HG02852 (cell line): ENCODE data around the gene SLC25A10.
"Not testable (repeated sequence)": the region's sequence is repeated elsewhere in the genome, so short reads cannot be mapped to it uniquely, and the experiment has no call there.

Source experiments
- ATAC-seq: cut with Tn5 transposase; IDR thresholded peaks from one replicate; pipeline ENCODE4 v1.9.1; 2021; ENCODE audit warnings: mild to moderate bottlenecking, moderate library complexity; ENCODE audit not compliant: unreplicated experiment

SLC25A10 gene, protein sequence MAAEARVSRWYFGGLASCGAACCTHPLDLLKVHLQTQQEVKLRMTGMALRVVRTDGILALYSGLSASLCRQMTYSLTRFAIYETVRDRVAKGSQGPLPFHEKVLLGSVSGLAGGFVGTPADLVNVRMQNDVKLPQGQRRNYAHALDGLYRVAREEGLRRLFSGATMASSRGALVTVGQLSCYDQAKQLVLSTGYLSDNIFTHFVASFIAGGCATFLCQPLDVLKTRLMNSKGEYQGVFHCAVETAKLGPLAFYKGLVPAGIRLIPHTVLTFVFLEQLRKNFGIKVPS

GRCh38 chr17:81711814-81712467, at the start of gene SLC25A10:
TSS of gene SLC25A10 (plus strand) at chr17:81712284. CDS start at chr17:81712427, 143 bp downstream.
- ATAC-seq = peak; percentile 65

DNA sequence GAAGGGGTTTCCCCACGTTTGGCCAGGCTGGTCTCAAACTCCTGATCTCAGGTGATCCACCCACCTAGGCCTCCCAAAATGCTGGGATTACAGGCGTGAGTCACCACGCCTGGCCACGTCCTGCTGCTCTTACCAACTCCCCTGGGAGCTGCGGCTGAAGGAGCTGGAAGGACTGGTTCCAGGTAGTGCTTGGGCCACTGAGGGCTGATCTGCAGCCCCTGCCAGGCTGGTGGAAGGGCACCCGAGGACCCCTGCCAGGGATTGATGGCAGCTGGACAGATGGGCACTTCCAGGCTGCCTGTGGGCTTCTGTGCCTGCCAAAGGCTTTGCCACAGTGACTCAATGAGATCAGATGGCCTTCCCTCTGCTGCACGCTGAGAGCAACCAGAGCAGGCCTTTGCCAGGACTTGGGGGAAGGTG, 48.0 kb upstream of the SLC25A10 start:
- no peak for ATAC-seq

- ATAC-seq = peak; percentile 8
These were observed 46.6 kb upstream of the SLC25A10 start for GRCh38 chr17:81665205-81666091.

DNA sequence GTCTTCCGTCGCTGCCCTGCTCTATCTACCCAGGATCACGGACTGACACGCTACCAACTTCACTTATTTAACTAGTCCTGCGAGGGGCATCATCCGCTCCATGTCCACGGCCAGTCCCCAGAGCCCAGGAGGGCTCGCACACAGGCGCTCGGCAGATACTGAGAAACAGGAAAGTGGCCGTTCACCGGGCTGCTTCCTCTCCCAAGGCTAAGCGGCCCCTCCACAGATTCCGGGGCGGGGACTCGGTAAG, 46.1 kb upstream of the SLC25A10 start:
- no peak for ATAC-seq

GRCh38 chr17:81666342-81667191, 45.5 kb upstream of the SLC25A10 start, which contains the start of the genes CCDC137 and OXLD1:
TSS of gene CCDC137 (plus strand) at chr17:81666737. CDS start at chr17:81666767, 30 bp downstream.
TSS of gene OXLD1 (minus strand) at chr17:81666605. CDS start at chr17:81666577, 28 bp downstream.
- peak; percentile 87 for ATAC-seq

GRCh38 chr17:81667754-81668153, 44.3 kb upstream of the SLC25A10 start:
- ATAC-seq = no peak

DNA sequence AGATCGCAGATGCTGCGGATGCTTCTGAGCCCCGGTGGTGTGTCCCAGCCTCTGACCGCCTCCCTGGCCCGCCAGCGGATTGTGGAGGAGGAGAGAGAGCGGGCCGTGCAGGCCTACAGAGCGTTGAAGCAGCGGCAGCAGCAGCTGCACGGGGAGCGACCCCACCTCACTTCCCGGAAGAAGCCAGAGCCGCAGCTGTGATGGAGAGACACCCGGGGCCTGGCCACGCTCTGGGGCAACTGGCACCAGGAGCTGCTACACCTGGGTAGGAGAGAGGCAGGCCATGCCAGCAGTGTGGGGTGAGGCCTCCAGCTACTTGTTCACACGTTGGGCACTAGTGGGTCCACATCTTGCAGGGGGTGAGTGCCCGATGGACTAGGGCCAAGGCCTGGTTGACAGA, 39.6 kb upstream of the SLC25A10 start:
- ATAC-seq = no peak

DNA sequence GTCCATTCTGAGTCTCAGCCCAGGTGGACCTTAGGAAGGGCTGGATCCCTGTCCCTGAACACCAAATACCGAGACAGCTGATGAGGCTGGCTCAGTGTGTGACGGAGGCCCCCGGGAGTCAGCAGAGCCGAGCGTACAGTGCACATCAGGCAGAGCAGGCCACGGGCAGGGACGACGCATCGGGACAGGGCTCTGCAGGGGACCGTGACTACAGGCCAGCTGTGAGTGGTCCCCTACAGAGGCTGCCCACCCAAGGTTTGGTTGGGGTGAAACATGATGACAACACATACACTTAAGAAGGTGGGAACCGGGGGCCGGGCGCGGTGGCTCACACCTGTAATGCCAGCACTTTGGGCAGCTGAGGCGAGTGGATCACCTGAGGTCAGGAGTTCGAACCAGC, 39.1 kb upstream of the SLC25A10 start:
- no peak for ATAC-seq

GRCh38 chr17:81673561-81674258, 38.4 kb upstream of the SLC25A10 start:
- no peak for ATAC-seq

- not testable (repeated sequence) for ATAC-seq
These were observed 36.4 kb upstream of the SLC25A10 start for GRCh38 chr17:81675515-81676221.

- ATAC-seq = no peak
These were observed 35.2 kb upstream of the SLC25A10 start for GRCh38 chr17:81676906-81677305.

- ATAC-seq = no peak
These were observed 31.9 kb upstream of the SLC25A10 start for GRCh38 chr17:81680150-81680549.

- ATAC-seq = no peak
These were observed 30.4 kb upstream of the SLC25A10 start for GRCh38 chr17:81681672-81682071.

DNA sequence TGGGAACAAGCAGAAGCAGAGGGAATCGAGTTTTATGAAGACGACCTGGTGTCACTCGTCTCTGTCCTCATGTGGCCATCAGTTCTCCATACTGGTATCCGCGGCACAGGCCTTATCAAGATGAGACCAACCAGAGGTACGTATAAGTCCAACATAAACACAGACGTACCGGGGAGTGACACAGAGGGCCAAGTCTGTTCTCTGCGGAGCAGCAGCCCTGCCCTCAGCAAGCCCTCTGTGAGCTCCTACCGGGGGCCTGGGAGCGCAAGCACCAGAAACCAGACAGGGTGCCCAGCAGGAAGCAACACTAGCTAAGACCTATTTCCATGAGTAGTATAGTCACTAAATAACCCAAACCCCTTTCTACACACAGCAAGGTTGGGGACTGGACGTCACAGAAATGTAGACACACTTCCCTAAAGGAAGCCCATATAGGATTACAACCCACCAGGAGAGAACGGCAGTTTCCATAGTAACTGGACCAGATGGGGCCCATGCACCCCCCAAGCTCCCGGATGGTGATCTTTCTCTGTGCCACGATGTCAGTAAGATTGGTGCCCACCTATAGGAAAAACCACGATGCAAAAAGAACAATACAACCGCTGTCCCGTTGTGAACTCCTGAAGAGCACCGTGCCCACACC, 29.4 kb upstream of the SLC25A10 start:
- no peak for ATAC-seq

- peak; percentile 8 for ATAC-seq
These were observed 28.9 kb upstream of the SLC25A10 start for GRCh38 chr17:81683208-81683583.

DNA sequence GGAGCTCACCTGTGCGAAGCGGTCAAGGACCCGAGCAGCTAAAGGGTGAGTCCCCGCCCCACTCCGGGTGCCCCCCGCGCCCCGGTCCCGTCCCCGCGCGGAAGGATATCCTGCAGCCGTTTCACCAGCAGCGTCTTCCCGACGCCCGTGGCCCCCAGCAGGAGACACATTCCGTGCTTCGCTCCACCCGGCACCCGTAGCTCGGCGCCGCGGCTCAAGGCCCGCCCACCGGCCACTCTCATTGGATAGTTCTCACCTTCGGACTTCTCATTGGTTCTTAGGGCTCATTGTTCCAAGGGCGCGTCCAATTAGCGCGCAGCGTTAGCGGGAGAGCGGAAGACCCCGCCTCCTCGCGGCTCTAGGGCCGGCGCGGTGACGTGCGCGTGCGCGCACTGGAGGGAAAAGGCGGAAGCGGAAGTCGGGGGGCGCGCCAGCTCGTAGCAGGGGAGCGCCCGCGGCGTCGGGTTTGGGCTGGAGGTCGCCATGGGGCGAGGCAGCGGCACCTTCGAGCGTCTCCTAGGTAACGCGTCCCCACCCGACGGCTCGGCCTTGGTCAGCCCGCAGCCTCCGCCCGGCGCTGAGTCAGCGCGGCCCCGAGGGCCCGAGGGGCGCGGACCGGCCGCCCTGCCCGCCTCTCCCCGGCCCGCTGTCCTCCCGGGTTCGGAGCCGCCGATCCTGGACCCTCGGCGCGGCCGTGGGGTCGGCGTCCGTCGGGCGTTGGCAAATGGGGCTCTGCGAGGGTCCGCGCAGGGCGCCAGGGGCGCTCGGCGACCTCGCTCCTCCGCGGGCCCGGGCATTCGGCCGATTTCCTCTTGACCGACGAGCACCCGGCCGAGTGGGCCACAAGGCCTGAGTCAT, 28.3 kb upstream of the SLC25A10 start, which contains the start of the genes ARL16 and HGS:
TSS of gene ARL16 (minus strand) at position 214 of the 858 bp plus-strand sequence. CDS start at position 170, 44 bp downstream.
TSS of gene HGS (plus strand) at position 428 of the 858 bp plus-strand sequence. CDS start at position 484, 56 bp downstream.
- peak; percentile 87 for ATAC-seq

GRCh38 chr17:81684442-81684911, 27.6 kb upstream of the SLC25A10 start:
- ATAC-seq = no peak

GRCh38 chr17:81685108-81685507, 27.0 kb upstream of the SLC25A10 start:
- no peak for ATAC-seq
